Esophagus squamous epithelium (tissue), 5 donors: ENCODE results near the gene NECTIN1. TPM values are rescaled to one million over a fixed set of nuclear protein-coding genes. Genes with fewer than 3 reads are reported as not detected.

Experiments used
- DNase-seq: peaks from one replicate; lab custom pipeline; 2025; lab: John Stamatoyannopoulos, UW
- H3K27ac ChIP-seq, 4 donors: fragments of 200-600 bp; sonication (generic); one replicate each; pipeline ENCODE4 v1.5.1; 2016 to 2019; ENCODE audit warnings: mild to moderate bottlenecking in 1 of 4
- H3K27me3 ChIP-seq, 4 donors: fragments of 200-600 bp; sonication (generic); 1 replicate in 3 of 4; 2 replicates in 1 of 4; pipeline versions ENCODE4 v1.5.1 to v1.6.0; 2017 to 2021; ENCODE audit warnings: antibody characterized with exemption in 1 of 4
- H3K36me3 ChIP-seq, 3 donors: fragments of 200-600 bp; sonication (generic); one replicate each; pipeline ENCODE4 v1.5.1; 2016 to 2019
- H3K4me1 ChIP-seq, 3 donors: fragments of 200-600 bp; sonication (generic); one replicate each; pipeline ENCODE4 v1.5.1; 2017 to 2019
- H3K4me3 ChIP-seq, 4 donors: fragments of 200-600 bp; sonication (generic); 1 replicate in 3 of 4; 2 replicates in 1 of 4; pipeline ENCODE4 v1.5.1; 2016 to 2019; ENCODE audit warnings: mild to moderate bottlenecking in 2 of 4, moderate library complexity in 1 of 4
- H3K9me3 ChIP-seq, 3 donors: fragments of 200-600 bp; sonication (generic); one replicate each; pipeline ENCODE4 v1.5.1; 2016 to 2019
- POLR2A ChIP-seq, 4 donors: fragments of 450-650 bp; IDR thresholded peaks; one replicate each; pipeline ENCODE4 v1.6.1; 2017; ENCODE audit warnings: antibody characterized with exemption in 4 of 4, mild to moderate bottlenecking in 4 of 4, moderate library complexity in 3 of 4
- WGBS, 2 donors: methylation state at CpG; one replicate each; pipeline ENCODE4 v1.1.5; 2018; 5-methylcytosine and 5-hydroxymethylcytosine counted together
- intact Hi-C: fragments of 100-400 bp; cut with DNase I; formaldehyde crosslinking; loops from one replicate; pipeline ENCODE4 v1.15.0; 2022
- total RNA-seq, 4 donors: library from RNA; depleted of rRNA; stranded (reverse); fragments of >200 nt; gene quantifications; one replicate each; pipeline ENCODE4 v1.1.0, GENCODE V29; 2016
- TF ChIP-seq, protein P1 (sequence below), 6 experiments: fragments of 450-650 bp in 4 of 6; fragments of 200-600 bp in 2 of 6; sonication (generic) in 2 of 6; IDR thresholded peaks; one replicate each; pipeline ENCODE4 v1.5.1; 2016 to 2019; ENCODE audit warnings: antibody characterized with exemption in 6 of 6, mild to moderate bottlenecking in 4 of 6, moderate library complexity in 4 of 6
- donor health status: DM: yes; HTN: yes; CAD: no.

The NECTIN1 gene
- total RNA-seq, 4 donors from 2014 or later, result 72.5 to 163 (median 117) TPM

DNA sequence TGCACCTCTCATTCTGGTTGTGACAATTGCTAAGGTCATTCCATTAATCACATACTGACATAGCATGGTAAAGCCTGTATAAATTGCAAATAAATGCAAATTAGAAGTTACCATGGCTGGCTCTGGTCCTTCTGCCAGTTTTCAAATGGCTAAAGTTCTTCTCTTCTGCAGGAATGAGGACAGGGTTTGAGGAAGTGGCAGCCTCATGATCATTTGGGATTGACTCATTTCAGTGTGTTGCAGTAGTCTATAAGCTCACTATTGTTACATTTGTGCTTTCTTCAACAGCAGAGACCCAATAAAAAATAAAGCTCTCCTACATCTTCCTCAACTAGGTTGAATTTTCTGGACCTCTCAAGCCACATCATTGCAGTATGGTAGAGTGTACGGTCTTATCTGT, 60.3 kb downstream of the NECTIN1 start:
- Histone ChIP-seq H3K4me3 (no peak overlapping the region), H3K27ac (peak overlapping the region in 2 of 4 donors; percentile 23 to 46), H3K4me1 (peaks cover 40 to 89% (median 43%) of the 10 kb centered on the region in 3 donors), H3K27me3 (no peaks in the 10 kb centered on the region), H3K9me3 (no peaks in the 10 kb centered on the region), H3K36me3 (peaks cover 0 to 91% (median 8%) of the 10 kb centered on the region in 3 donors)
- 100% methylated on average over 1 of the region's 1 CpG for WGBS, 2 donors
- TF ChIP-seq POLR2A (IDR thresholded peaks at IDR 0.05), result no peak
- TF ChIP-seq, protein P1, sequence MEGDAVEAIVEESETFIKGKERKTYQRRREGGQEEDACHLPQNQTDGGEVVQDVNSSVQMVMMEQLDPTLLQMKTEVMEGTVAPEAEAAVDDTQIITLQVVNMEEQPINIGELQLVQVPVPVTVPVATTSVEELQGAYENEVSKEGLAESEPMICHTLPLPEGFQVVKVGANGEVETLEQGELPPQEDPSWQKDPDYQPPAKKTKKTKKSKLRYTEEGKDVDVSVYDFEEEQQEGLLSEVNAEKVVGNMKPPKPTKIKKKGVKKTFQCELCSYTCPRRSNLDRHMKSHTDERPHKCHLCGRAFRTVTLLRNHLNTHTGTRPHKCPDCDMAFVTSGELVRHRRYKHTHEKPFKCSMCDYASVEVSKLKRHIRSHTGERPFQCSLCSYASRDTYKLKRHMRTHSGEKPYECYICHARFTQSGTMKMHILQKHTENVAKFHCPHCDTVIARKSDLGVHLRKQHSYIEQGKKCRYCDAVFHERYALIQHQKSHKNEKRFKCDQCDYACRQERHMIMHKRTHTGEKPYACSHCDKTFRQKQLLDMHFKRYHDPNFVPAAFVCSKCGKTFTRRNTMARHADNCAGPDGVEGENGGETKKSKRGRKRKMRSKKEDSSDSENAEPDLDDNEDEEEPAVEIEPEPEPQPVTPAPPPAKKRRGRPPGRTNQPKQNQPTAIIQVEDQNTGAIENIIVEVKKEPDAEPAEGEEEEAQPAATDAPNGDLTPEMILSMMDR (IDR thresholded peaks at IDR 0.05), result no peak
- intact Hi-C loops, result loop anchor here (5.0 to 10.0 kb wide), 2 partner anchors 64 to 436 kb away; no protein-coding TSS in a partner anchor
- no peak for DNase-seq

GRCh38 chr11:119666463-119667131, 62.4 kb downstream of the NECTIN1 start:
- Histone ChIP-seq H3K27ac (peak overlapping the region; percentile 58 to 77 (median 62)), H3K4me3 (no peak overlapping the region), H3K4me1 (peaks cover 22 to 68% (median 22%) of the 10 kb centered on the region in 3 donors), H3K27me3 (no peaks in the 10 kb centered on the region), H3K9me3 (no peaks in the 10 kb centered on the region), H3K36me3 (peaks cover 2 to 92% (median 5%) of the 10 kb centered on the region in 3 donors)
- 6 to 20% methylated on average over 2 to 3 of the region's 17 CpGs for WGBS, 2 donors
- DNase-seq, result no peak
- TF ChIP-seq, protein P1 (IDR thresholded peaks at IDR 0.05), result peak; percentile 63 to 97 (median 91)
- TF ChIP-seq POLR2A (IDR thresholded peaks at IDR 0.05), result no peak
- intact Hi-C loops, result loop anchor here (5.0 to 10.0 kb wide), 2 partner anchors 66 to 438 kb away; no protein-coding TSS in a partner anchor

GRCh38 chr11:119666061-119666460, 62.9 kb downstream of the NECTIN1 start:
- intact Hi-C loops, result loop anchor here (5.0 to 10.0 kb wide), 2 partner anchors 66 to 439 kb away; no protein-coding TSS in a partner anchor

GRCh38 chr11:119664701-119665420, 64.1 kb downstream of the NECTIN1 start:
- H3K4me3 ChIP-seq, result no peak overlapping the region
- TF ChIP-seq, protein P1 (IDR thresholded peaks at IDR 0.05), result no peak
- TF ChIP-seq POLR2A (IDR thresholded peaks at IDR 0.05), result no peak
- intact Hi-C loops, result loop anchor here (5.0 to 10.0 kb wide), 3 partner anchors 67 to 440 kb away; no protein-coding TSS in a partner anchor
- no peaks in the 10 kb centered on the region for H3K27me3 ChIP-seq
- peaks cover 12 to 51% (median 14%) of the 10 kb centered on the region in 3 donors for H3K4me1 ChIP-seq
- no peak for DNase-seq
- WGBS, 2 donors, result 91 to 98% methylated on average over 10 to 24 of the region's 44 CpGs
- H3K36me3 ChIP-seq, result peaks cover 4 to 87% (median 5%) of the 10 kb centered on the region in 3 donors
- no peaks in the 10 kb centered on the region for H3K9me3 ChIP-seq
- H3K27ac ChIP-seq, result peak overlapping the region in 1 of 4 donors; percentile 77

More at GRCh38 chr11:119666061-119666460, 62.9 kb downstream of the NECTIN1 start:
- 40 to 51% methylated on average over 9 to 10 of the region's 10 CpGs for WGBS, 2 donors
- H3K27me3 ChIP-seq, result no peaks in the 10 kb centered on the region
- peak overlapping the region; percentile 58 to 77 (median 62) for H3K27ac ChIP-seq
- no peak for TF ChIP-seq POLR2A (IDR thresholded peaks at IDR 0.05)
- TF ChIP-seq, protein P1 (IDR thresholded peaks at IDR 0.05), result no peak
- no peak overlapping the region for H3K4me3 ChIP-seq
- H3K4me1 ChIP-seq, result peaks cover 17 to 63% (median 17%) of the 10 kb centered on the region in 3 donors
- DNase-seq, result no peak
- no peaks in the 10 kb centered on the region for H3K9me3 ChIP-seq
- peaks cover 4 to 92% (median 5%) of the 10 kb centered on the region in 3 donors for H3K36me3 ChIP-seq
